Endothelial cell of umbilical vein (primary cell): ENCODE results near the gene MC1R.

ENCODE experiments used
- CTCF ChIP-seq, 2 donors: IDR thresholded peaks; 1 replicate in 1 of 2; 2 replicates in 1 of 2; pipeline ENCODE4 v1.5.1; 2011; ENCODE audit warnings: low read length in 2 of 2, mild to moderate bottlenecking in 2 of 2, moderate library complexity in 2 of 2, control low read depth in 1 of 2, inconsistent platforms in 1 of 2, low read depth in 1 of 2; ENCODE audit not compliant: insufficient read depth in 1 of 2; ENCODE audit errors: extremely low read depth in 1 of 2
- EZH2 ChIP-seq: IDR thresholded peaks from 2 replicates; pipeline ENCODE4 v1.6.1; 2012; ENCODE audit warnings: borderline replicate concordance, low read depth, mild to moderate bottlenecking, moderate library complexity, low read length, inconsistent platforms; ENCODE audit not compliant: severe bottlenecking
- FOS ChIP-seq: IDR thresholded peaks from 2 replicates; pipeline ENCODE4 v1.6.1; 2011; ENCODE audit warnings: mild to moderate bottlenecking, low read length, moderate library complexity, borderline replicate concordance; ENCODE audit not compliant: insufficient read depth
- GATA2 ChIP-seq: IDR thresholded peaks from 2 replicates; pipeline ENCODE4 v1.7.0; 2011; ENCODE audit warnings: low read depth, mild to moderate bottlenecking, moderate library complexity, mixed read lengths, low read length; ENCODE audit not compliant: insufficient read length, insufficient read depth
- JUN ChIP-seq: IDR thresholded peaks from 2 replicates; pipeline ENCODE4 v1.6.1; 2011; ENCODE audit warnings: borderline replicate concordance, low read depth; ENCODE audit not compliant: insufficient read length, insufficient read depth
- MAX ChIP-seq: IDR thresholded peaks from 2 replicates; pipeline ENCODE4 v1.6.1; 2011; ENCODE audit not compliant: insufficient read depth, insufficient read length
- POLR2A ChIP-seq: IDR thresholded peaks from 2 replicates; pipeline ENCODE4 v1.6.1; 2012; ENCODE audit warnings: low read depth, mild to moderate bottlenecking, control low read depth, low read length
- POLR2AphosphoS5 ChIP-seq: IDR thresholded peaks from 2 replicates; pipeline ENCODE4 v1.6.1; 2012; ENCODE audit warnings: low read depth, mild to moderate bottlenecking, control low read depth, low read length, moderate library complexity; ENCODE audit not compliant: insufficient read depth

- TF ChIP-seq MAX (no peak), CTCF (IDR thresholded peaks at IDR 0.05; ENCODE audit: extremely low read depth in 1 of 2, insufficient read depth in 1 of 2, low read depth in 1 of 2, low read length in 2 of 2) (no peak), POLR2A (no peak), POLR2AphosphoS5 (no peak), EZH2 (no peak), GATA2 (no peak), FOS (no peak), JUN (no peak)
Observed at GRCh38 chr16:89969741-89970410, 51.2 kb downstream of the MC1R start.
